SH-SY5Y (cell line): Measurements from ENCODE around the gene POLE.

Source experiments
- GATA2 ChIP-seq: IDR thresholded peaks from 2 replicates; pipeline ENCODE4 v1.6.1; 2011; ENCODE audit warnings: mild to moderate bottlenecking, low read depth, low read length
- GATA3 ChIP-seq: IDR thresholded peaks from 2 replicates; pipeline ENCODE4 v1.6.1; 2011; ENCODE audit warnings: low read depth, mild to moderate bottlenecking, low read length, moderate library complexity

GRCh38 chr12:132665794-132666193 lies 21.3 kb downstream of the POLE start:
- TF ChIP-seq GATA2 (no peak), GATA3 (no peak)
